HAP-1 (cell line): ENCODE measurements around the gene CMPK1.
A peak's percentile ranks its signal among the peaks of the same experiment; 100 is the strongest.

Source experiments
- DNase-seq, 2 experiments: peaks; one replicate each; pipeline ENCODE4 v3.0.0-alpha.2; 2016 to 2020; ENCODE audit warnings: low spot score in 2 of 2
- H3K27me3 ChIP-seq: fragments of 250-450 bp; sonication (Bioruptor Pico); 2 replicates; pipeline ENCODE4 v1.5.1; 2020; ENCODE audit warnings: low read depth, mild to moderate bottlenecking, moderate library complexity
- H3K36me3 ChIP-seq: fragments of 250-450 bp; sonication (Bioruptor Pico); replicated peaks from 2 replicates; pipeline ENCODE4 v1.5.1; 2020; ENCODE audit warnings: mild to moderate bottlenecking
- H3K4me1 ChIP-seq: fragments of 250-450 bp; sonication (Bioruptor Pico); 2 replicates; pipeline ENCODE4 v1.5.1; 2020; ENCODE audit warnings: mild to moderate bottlenecking
- H3K4me3 ChIP-seq: fragments of 250-450 bp; sonication (Bioruptor Pico); 2 replicates; pipeline ENCODE4 v1.5.1; 2020; ENCODE audit warnings: mild to moderate bottlenecking, moderate library complexity
- H3K9me3 ChIP-seq: fragments of 250-450 bp; sonication (Bioruptor Pico); 2 replicates; pipeline ENCODE4 v1.5.1; 2020; ENCODE audit warnings: mild to moderate bottlenecking, moderate library complexity
- in situ Hi-C: fragments of 300-500 bp; cut with MboI; formaldehyde crosslinking; loops from 3 replicates; pipeline ENCODE4 v1.14.3; 2020; ENCODE audit warnings: low sequenced_read_pairs, inconsistent platforms, mixed read lengths

CMPK1 gene

GRCh38 chr1:47361380-47361779 lies 27.8 kb downstream of the CMPK1 start:
- in situ Hi-C loops: no loop called here
- DNase-seq: no peak
- H3K4me1 ChIP-seq: no peaks in the 10 kb centered on the region
- H3K27me3 ChIP-seq: no peaks in the 10 kb centered on the region
- H3K9me3 ChIP-seq: no peaks in the 10 kb centered on the region
- H3K36me3 ChIP-seq: no peaks in the 10 kb centered on the region
- H3K4me3 ChIP-seq: no peak overlapping the region

- no peak for DNase-seq
- in situ Hi-C loops: no loop called here
- H3K4me1 ChIP-seq: no peaks in the 10 kb centered on the region
- H3K4me3 ChIP-seq: no peak overlapping the region
- H3K9me3 ChIP-seq: no peaks in the 10 kb centered on the region
- H3K27me3 ChIP-seq: no peaks in the 10 kb centered on the region
- H3K36me3 ChIP-seq: no peaks in the 10 kb centered on the region
Measured at GRCh38 chr1:47362828-47363227, 29.2 kb downstream of the CMPK1 start.

- in situ Hi-C loops: no loop called here
- H3K27me3 ChIP-seq: no peaks in the 10 kb centered on the region
- no peaks in the 10 kb centered on the region for H3K4me1 ChIP-seq
- no peak for DNase-seq
- no peaks in the 10 kb centered on the region for H3K9me3 ChIP-seq
- H3K4me3 ChIP-seq: no peak overlapping the region
- peaks cover 15% of the 10 kb centered on the region for H3K36me3 ChIP-seq
Measured at GRCh38 chr1:47367651-47368050, 34.1 kb downstream of the CMPK1 start.

GRCh38 chr1:47371016-47371517 lies 37.5 kb downstream of the CMPK1 start:
- in situ Hi-C loops: no loop called here
- Histone ChIP-seq H3K36me3 (peaks cover 39% of the 10 kb centered on the region), H3K4me3 (no peak overlapping the region), H3K9me3 (no peaks in the 10 kb centered on the region), H3K27me3 (no peaks in the 10 kb centered on the region), H3K4me1 (no peaks in the 10 kb centered on the region)
- no peak for DNase-seq

- H3K36me3 ChIP-seq: peaks cover 48% of the 10 kb centered on the region
- in situ Hi-C loops: no loop called here
- no peak for DNase-seq
Measured at GRCh38 chr1:47374501-47374900, 40.9 kb downstream of the CMPK1 start.

GRCh38 chr1:47378147-47378546 lies 44.6 kb downstream of the CMPK1 start:
- Histone ChIP-seq H3K27me3 (no peaks in the 10 kb centered on the region), H3K4me1 (peaks cover 5% of the 10 kb centered on the region; the same call in 1 of the 2 replicates), H3K36me3 (peaks cover 43% of the 10 kb centered on the region), H3K9me3 (no peaks in the 10 kb centered on the region), H3K4me3 (no peak overlapping the region)
- in situ Hi-C loops: no loop called here
- DNase-seq: no peak

More at GRCh38 chr1:47374501-47374900, 40.9 kb downstream of the CMPK1 start:
- no peak overlapping the region for H3K4me3 ChIP-seq
- H3K27me3 ChIP-seq: no peaks in the 10 kb centered on the region
- no peaks in the 10 kb centered on the region for H3K9me3 ChIP-seq
- peaks cover 5% of the 10 kb centered on the region; the same call in 1 of the 2 replicates for H3K4me1 ChIP-seq

GRCh38 chr1:47380699-47381098 lies 47.1 kb downstream of the CMPK1 start:
- Histone ChIP-seq H3K9me3 (no peaks in the 10 kb centered on the region), H3K36me3 (peaks cover 28% of the 10 kb centered on the region), H3K4me1 (peaks cover 5% of the 10 kb centered on the region; the same call in 1 of the 2 replicates), H3K4me3 (no peak overlapping the region), H3K27me3 (no peaks in the 10 kb centered on the region)
- DNase-seq: no peak
- in situ Hi-C loops: no loop called here

GRCh38 chr1:47382399-47382983 lies 48.9 kb downstream of the CMPK1 start:
- in situ Hi-C loops: no loop called here
- Histone ChIP-seq H3K4me3 (no peak overlapping the region), H3K27me3 (no peaks in the 10 kb centered on the region), H3K9me3 (no peaks in the 10 kb centered on the region), H3K36me3 (peaks cover 17% of the 10 kb centered on the region), H3K4me1 (peaks cover 5% of the 10 kb centered on the region; the same call in 1 of the 2 replicates)
- DNase-seq: no peak

GRCh38 chr1:47384083-47384482 lies 50.5 kb downstream of the CMPK1 start:
- Histone ChIP-seq H3K9me3 (no peaks in the 10 kb centered on the region), H3K4me1 (0 out of 2 replicates have a peak, but pooled peaks cover under 1% of the 10 kb centered on the region), H3K4me3 (no peak overlapping the region), H3K27me3 (no peaks in the 10 kb centered on the region), H3K36me3 (peaks cover 10% of the 10 kb centered on the region)
- in situ Hi-C loops: no loop called here
- DNase-seq: no peak

- H3K4me1 ChIP-seq: no peaks in the 10 kb centered on the region
- no peaks in the 10 kb centered on the region for H3K9me3 ChIP-seq
- H3K27me3 ChIP-seq: no peaks in the 10 kb centered on the region
- DNase-seq: no peak
- H3K36me3 ChIP-seq: peaks cover 4% of the 10 kb centered on the region; the same call in 1 of the 2 replicates
- in situ Hi-C loops: loop anchor here (5.0 kb wide), 1 partner anchor 327 kb away; no protein-coding TSS in a partner anchor
- H3K4me3 ChIP-seq: no peak overlapping the region
Measured at GRCh38 chr1:47385020-47385419, 51.4 kb downstream of the CMPK1 start.

- Histone ChIP-seq H3K36me3 (peaks cover 4% of the 10 kb centered on the region; the same call in 1 of the 2 replicates), H3K27me3 (no peaks in the 10 kb centered on the region), H3K4me3 (no peak overlapping the region), H3K4me1 (no peaks in the 10 kb centered on the region), H3K9me3 (no peaks in the 10 kb centered on the region)
- in situ Hi-C loops: loop anchor here (5.0 kb wide), 1 partner anchor 326 kb away; no protein-coding TSS in a partner anchor
- no peak for DNase-seq
Measured at GRCh38 chr1:47386268-47386667, 52.7 kb downstream of the CMPK1 start.

- in situ Hi-C loops: loop anchor here (5.0 kb wide), 1 partner anchor 324 kb away; no protein-coding TSS in a partner anchor
- Histone ChIP-seq H3K27me3 (peaks cover 6% of the 10 kb centered on the region; the same call in 1 of the 2 replicates), H3K4me1 (no peaks in the 10 kb centered on the region), H3K4me3 (no peak overlapping the region), H3K9me3 (no peaks in the 10 kb centered on the region), H3K36me3 (peaks cover 3% of the 10 kb centered on the region; the same call in 1 of the 2 replicates)
- DNase-seq: no peak
Measured at GRCh38 chr1:47388030-47388890, 54.7 kb downstream of the CMPK1 start.

GRCh38 chr1:47388891-47389238 lies 55.3 kb downstream of the CMPK1 start:
- DNase-seq: peak; percentile 67 to 82
- H3K9me3 ChIP-seq: no peaks in the 10 kb centered on the region
- in situ Hi-C loops: loop anchor here (5.0 kb wide), 1 partner anchor 323 kb away; no protein-coding TSS in a partner anchor

GRCh38 chr1:47389731-47390130 lies 56.1 kb downstream of the CMPK1 start:
- Histone ChIP-seq H3K9me3 (no peaks in the 10 kb centered on the region), H3K4me3 (no peak overlapping the region), H3K36me3 (no peaks in the 10 kb centered on the region), H3K27me3 (peaks cover 10% of the 10 kb centered on the region), H3K4me1 (no peaks in the 10 kb centered on the region)
- in situ Hi-C loops: loop anchor here (5.0 kb wide), 1 partner anchor 323 kb away; no protein-coding TSS in a partner anchor
- DNase-seq: no peak

More at GRCh38 chr1:47388891-47389238, 55.3 kb downstream of the CMPK1 start:
- Histone ChIP-seq H3K4me1 (no peaks in the 10 kb centered on the region), H3K4me3 (no peak overlapping the region), H3K27me3 (peaks cover 10% of the 10 kb centered on the region; the same call in 1 of the 2 replicates), H3K36me3 (no peaks in the 10 kb centered on the region)
